22Rv1 (cell line): ENCODE results near the gene SYNJ1.
"Not testable (repeated sequence)": the region's sequence is repeated elsewhere in the genome, so short reads cannot be mapped to it uniquely, and the experiment has no call there.

ENCODE experiments used
- H3K27ac ChIP-seq: fragments of 450-650 bp; 2 replicates; pipeline ENCODE4 v1.5.1; 2017
- ZFX ChIP-seq: fragments of 450-650 bp; IDR thresholded peaks from 2 replicates; pipeline ENCODE4 v1.6.1; 2017; ENCODE audit warnings: antibody characterized with exemption, borderline replicate concordance
- TF ChIP-seq, protein P1 (sequence below): fragments of 450-650 bp; IDR thresholded peaks from 2 replicates; pipeline ENCODE4 v1.5.1; 2017; ENCODE audit warnings: mild to moderate bottlenecking

Gene SYNJ1

DNA sequence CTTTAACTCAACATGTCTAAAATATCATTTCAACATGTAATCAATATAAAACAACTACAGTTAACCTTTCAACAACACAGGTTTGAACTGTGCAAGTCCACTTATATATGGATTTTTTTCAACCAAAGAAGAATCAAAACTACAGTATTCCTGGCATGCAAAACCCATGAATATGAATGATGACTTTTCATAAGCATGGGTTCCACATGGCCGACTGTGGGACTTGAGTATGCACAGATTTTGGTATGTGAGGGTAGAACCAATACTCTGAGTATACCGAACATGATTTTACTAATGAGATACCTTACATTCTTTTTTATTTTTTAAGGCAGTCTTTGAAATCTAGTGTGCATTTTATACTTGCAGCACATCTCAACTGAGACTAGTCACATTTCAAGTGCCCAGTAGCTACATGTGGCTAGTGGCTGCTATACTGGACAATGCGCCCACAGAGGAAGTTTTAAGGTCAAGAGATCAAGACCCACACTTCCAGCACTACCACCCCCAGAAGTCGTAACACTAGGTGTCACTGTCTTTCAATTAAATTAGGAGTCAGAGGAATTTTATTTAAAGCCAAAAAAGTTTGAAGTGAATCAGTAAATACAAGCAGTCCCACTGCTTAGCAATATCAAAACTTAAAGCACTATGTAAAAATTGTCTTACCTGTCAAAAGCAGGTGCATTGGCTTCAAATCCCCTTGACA, 40.0 kb downstream of the SYNJ1 start:
- H3K27ac ChIP-seq, result no peak overlapping the region
- TF ChIP-seq ZFX, result no peak

- H3K27ac ChIP-seq, result no peak overlapping the region
- TF ChIP-seq, protein P1, sequence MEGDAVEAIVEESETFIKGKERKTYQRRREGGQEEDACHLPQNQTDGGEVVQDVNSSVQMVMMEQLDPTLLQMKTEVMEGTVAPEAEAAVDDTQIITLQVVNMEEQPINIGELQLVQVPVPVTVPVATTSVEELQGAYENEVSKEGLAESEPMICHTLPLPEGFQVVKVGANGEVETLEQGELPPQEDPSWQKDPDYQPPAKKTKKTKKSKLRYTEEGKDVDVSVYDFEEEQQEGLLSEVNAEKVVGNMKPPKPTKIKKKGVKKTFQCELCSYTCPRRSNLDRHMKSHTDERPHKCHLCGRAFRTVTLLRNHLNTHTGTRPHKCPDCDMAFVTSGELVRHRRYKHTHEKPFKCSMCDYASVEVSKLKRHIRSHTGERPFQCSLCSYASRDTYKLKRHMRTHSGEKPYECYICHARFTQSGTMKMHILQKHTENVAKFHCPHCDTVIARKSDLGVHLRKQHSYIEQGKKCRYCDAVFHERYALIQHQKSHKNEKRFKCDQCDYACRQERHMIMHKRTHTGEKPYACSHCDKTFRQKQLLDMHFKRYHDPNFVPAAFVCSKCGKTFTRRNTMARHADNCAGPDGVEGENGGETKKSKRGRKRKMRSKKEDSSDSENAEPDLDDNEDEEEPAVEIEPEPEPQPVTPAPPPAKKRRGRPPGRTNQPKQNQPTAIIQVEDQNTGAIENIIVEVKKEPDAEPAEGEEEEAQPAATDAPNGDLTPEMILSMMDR, result no peak
- TF ChIP-seq ZFX, result no peak
These were observed 44.9 kb downstream of the SYNJ1 start for GRCh38 chr21:32682696-32683474.

DNA sequence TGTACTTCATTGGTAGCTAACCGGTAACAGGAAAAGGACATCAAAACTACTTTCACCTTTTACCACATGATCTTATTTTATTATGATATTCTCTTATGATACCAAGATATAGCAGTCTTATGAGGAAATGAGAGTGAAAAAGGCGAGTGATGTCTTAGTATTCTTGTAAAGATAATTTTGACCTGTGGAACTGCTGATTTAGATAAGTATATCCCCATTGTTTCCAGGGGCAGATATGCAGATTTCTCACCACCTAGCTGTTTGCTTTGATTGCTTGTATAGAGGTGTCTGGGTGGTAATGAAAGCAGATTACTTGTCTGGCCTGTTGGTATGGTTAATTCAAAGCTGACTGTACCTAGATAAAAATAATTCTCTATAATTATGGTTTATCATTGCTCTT, 53.1 kb downstream of the SYNJ1 start:
- H3K27ac ChIP-seq, result no peak overlapping the region
- TF ChIP-seq ZFX, result no peak
- TF ChIP-seq, protein P1, result no peak

DNA sequence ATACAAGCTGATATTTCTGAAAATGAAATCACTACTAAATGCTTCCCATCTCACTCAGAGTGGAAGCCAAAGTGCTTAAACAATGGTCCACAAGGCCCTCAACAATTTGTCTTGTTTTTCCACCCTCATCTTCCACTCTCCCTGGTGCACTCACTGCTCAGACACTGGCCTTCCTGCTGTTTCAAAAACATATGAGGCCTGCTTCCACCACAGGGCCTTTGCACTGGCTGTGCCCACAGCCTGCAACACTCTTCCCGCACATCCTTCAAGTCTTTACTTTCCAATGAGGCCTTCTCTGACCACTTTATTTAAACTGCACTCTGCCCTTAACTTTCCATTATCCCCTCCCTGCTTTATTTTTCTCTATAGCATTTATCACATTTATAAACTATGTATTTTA, 53.8 kb downstream of the SYNJ1 start:
- H3K27ac ChIP-seq, result no peak overlapping the region
- TF ChIP-seq, protein P1, result no peak
- TF ChIP-seq ZFX, result no peak

DNA sequence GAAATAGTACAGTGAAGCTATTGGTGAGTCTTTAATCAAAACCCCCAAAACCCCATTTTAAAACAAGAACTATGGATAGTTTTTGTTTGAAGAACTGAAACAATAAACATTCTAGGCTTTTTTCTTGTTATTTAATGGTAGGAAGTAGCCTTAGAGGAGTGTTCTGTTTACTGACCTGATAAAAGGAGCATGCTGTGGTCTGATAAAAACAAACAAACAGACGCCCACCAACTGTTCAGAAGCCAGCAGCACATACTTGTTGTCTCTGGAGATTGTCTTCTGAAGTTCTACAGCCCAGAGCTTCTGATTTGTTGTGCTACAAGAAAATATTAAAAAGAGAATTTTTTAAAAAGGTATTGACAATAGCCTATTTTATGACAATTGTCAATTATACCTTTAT, 61.6 kb downstream of the SYNJ1 start:
- TF ChIP-seq ZFX, result no peak
- no peak overlapping the region for H3K27ac ChIP-seq

DNA sequence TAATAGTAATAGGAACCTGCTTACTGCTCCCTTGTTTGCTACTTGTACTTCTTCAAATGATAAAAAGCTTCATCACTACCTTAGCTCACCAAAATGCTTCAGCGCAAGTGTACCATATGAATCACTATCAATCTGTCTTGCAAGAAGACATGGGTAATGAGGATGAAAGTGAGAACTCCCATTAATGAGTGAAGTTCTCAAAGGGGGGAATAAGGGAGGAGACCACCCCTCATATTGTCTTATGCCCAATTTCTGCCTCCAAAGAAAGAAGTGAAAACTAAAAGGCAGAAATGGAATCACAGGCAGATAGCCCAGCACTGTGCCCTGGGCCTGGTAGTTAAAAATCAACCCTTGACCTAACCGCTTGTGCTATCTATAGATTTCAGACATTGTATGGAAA, 63.7 kb downstream of the SYNJ1 start:
- H3K27ac ChIP-seq, result not testable (repeated sequence)

GRCh38 chr21:32661981-32662380, 65.8 kb downstream of the SYNJ1 start:
- not testable (repeated sequence) for H3K27ac ChIP-seq

- H3K27ac ChIP-seq, result not testable (repeated sequence)
These were observed 66.6 kb downstream of the SYNJ1 start for GRCh38 chr21:32661026-32661782.

- TF ChIP-seq, protein P1, result no peak
- TF ChIP-seq ZFX, result no peak
- no peak overlapping the region for H3K27ac ChIP-seq
These were observed 69.3 kb downstream of the SYNJ1 start for GRCh38 chr21:32658524-32658923.

- TF ChIP-seq ZFX, result no peak
- TF ChIP-seq, protein P1, result peak; percentile 79
- no peak overlapping the region for H3K27ac ChIP-seq
These were observed 74.4 kb downstream of the SYNJ1 start for GRCh38 chr21:32653326-32653901.
